Keratinocyte (primary cell): Measurements from ENCODE around the gene VWA3A. TPM values are rescaled to one million over a fixed set of nuclear protein-coding genes. Genes with fewer than 3 reads are reported as not detected.

Experiments used
- DNase-seq: peaks from one replicate; pipeline ENCODE4 v3.0.0-alpha.2; 2011; ENCODE audit warnings: low read depth, missing footprints, low spot score
- FAIRE-seq: peaks from 2 replicates; lab custom pipeline; 2011; peaks lifted over from hg19 to GRCh38; lab: Jason Lieb, UNC
- H2AFZ ChIP-seq: 2 replicates; pipeline ENCODE4 v1.6.0; 2012; ENCODE audit warnings: low read length, control low read depth, inconsistent platforms; ENCODE audit not compliant: control insufficient read depth
- H3K27ac ChIP-seq: 2 replicates; pipeline ENCODE4 v1.5.1; 2011; ENCODE audit warnings: low read length; ENCODE audit not compliant: control insufficient read depth, insufficient read depth
- H3K27me3 ChIP-seq: 3 replicates; pipeline ENCODE4 v1.6.0; 2011; ENCODE audit warnings: low read length; ENCODE audit not compliant: control insufficient read depth, insufficient read depth; ENCODE audit errors: extremely low read depth
- H3K36me3 ChIP-seq, 2 experiments: 2 replicates in 1 of 2; 3 replicates in 1 of 2; pipeline ENCODE4 v1.5.1; 2011; ENCODE audit warnings: low read length in 2 of 2, mild to moderate bottlenecking in 1 of 2; ENCODE audit not compliant: control insufficient read depth in 2 of 2, insufficient read depth in 2 of 2; ENCODE audit errors: extremely low read depth in 1 of 2
- H3K4me1 ChIP-seq: 3 replicates; pipeline ENCODE4 v1.5.1; 2011; ENCODE audit warnings: low read length; ENCODE audit not compliant: control insufficient read depth, insufficient read depth; ENCODE audit errors: extremely low read depth
- H3K4me2 ChIP-seq: 3 replicates; pipeline ENCODE4 v1.6.0; 2011; ENCODE audit warnings: low read depth, low read length; ENCODE audit not compliant: control insufficient read depth, insufficient read depth; ENCODE audit errors: extremely low read depth
- H3K4me3 ChIP-seq, 3 experiments: fragments of 200-600 bp in 1 of 3; sonication (generic) in 1 of 3; 2 replicates in 2 of 3; 3 replicates in 1 of 3; pipeline ENCODE4 v1.5.1; 2011 to 2016; ENCODE audit warnings: low read length in 3 of 3, mild to moderate bottlenecking in 3 of 3, control low read depth in 2 of 3, inconsistent platforms in 1 of 3, low read depth in 1 of 3, mixed read lengths in 1 of 3, mixed run types in 1 of 3, moderate library complexity in 1 of 3; ENCODE audit not compliant: control insufficient read depth in 2 of 3, insufficient read depth in 2 of 3; ENCODE audit errors: extremely low read depth in 1 of 3
- H3K79me2 ChIP-seq: 2 replicates; pipeline ENCODE4 v1.6.0; 2012; ENCODE audit warnings: low read length; ENCODE audit not compliant: control insufficient read depth, insufficient read depth
- H3K9ac ChIP-seq: 3 replicates; pipeline ENCODE4 v1.6.0; 2011; ENCODE audit warnings: low read length; ENCODE audit not compliant: control insufficient read depth, insufficient read depth; ENCODE audit errors: extremely low read depth
- H3K9me1 ChIP-seq: 3 replicates; pipeline ENCODE4 v1.6.0; 2011; ENCODE audit warnings: low read length; ENCODE audit not compliant: control insufficient read depth, insufficient read depth; ENCODE audit errors: extremely low read depth
- H3K9me3 ChIP-seq: 2 replicates; pipeline ENCODE4 v1.5.1; 2012; ENCODE audit warnings: low read depth, low read length; ENCODE audit not compliant: control insufficient read depth
- H4K20me1 ChIP-seq: 3 replicates; pipeline ENCODE4 v1.6.0; 2011; ENCODE audit warnings: low read length; ENCODE audit not compliant: control insufficient read depth, insufficient read depth; ENCODE audit errors: extremely low read depth
- CTCF ChIP-seq, 3 experiments: IDR thresholded peaks in 1 of 3; conservative IDR thresholded peaks in 1 of 3; optimal IDR thresholded peaks in 1 of 3; 2 replicates in 2 of 3; 3 replicates in 1 of 3; pipeline versions ENCODE3 to v1.5.1; 2011; ENCODE audit warnings: low read length in 3 of 3, mild to moderate bottlenecking in 3 of 3, moderate library complexity in 2 of 3, control low read depth in 1 of 3, inconsistent platforms in 1 of 3; ENCODE audit not compliant: insufficient read depth in 2 of 3; ENCODE audit errors: extremely low read depth in 1 of 3
- EZH2 ChIP-seq: IDR thresholded peaks from one replicate; pipeline ENCODE4 v1.6.1; 2012; ENCODE audit warnings: inconsistent platforms, mild to moderate bottlenecking, low read length, moderate library complexity
- dilution Hi-C: fragments of 300-500 bp; cut with MboI; formaldehyde crosslinking; loops from one replicate; pipeline ENCODE4 v1.7.0; 2020; ENCODE audit warnings: low sequenced_read_pairs; ENCODE audit not compliant: extremely low pct_ligation_motif_present
- polyA plus RNA-seq, 5 experiments: library from polyadenylated mRNA; depleted of rRNA in 3 of 5; stranded (reverse) in 3 of 5; stranded (forward) in 1 of 5; unstranded in 1 of 5; fragments of >200 nt; gene quantifications; 1 replicate in 1 of 5; 2 replicates in 3 of 5; 3 replicates in 1 of 5; pipeline versions ENCODE4 v1.2.1 to v1.2.3, GENCODE V29; 2011 to 2012; ENCODE audit warnings: missing spikeins in 2 of 5, low read depth in 1 of 5, low replicate concordance in 1 of 5

Gene VWA3A
- polyA plus RNA-seq, 1 donor (not counting 4 experiments of a cell fraction or from before 2014, with no cell fraction given), result 0.05 TPM

GRCh38 chr16:22116095-22116700 is 23.9 kb downstream of the VWA3A start:
- FAIRE-seq, result no peak

GRCh38 chr16:22117609-22118008 is 25.3 kb downstream of the VWA3A start:
- H3K9me1 ChIP-seq, result no peaks in the 10 kb centered on the region
- no peak overlapping the region for H2AFZ ChIP-seq
- no peaks in the 10 kb centered on the region for H3K9me3 ChIP-seq
- no peak overlapping the region for H3K4me2 ChIP-seq
- no peaks in the 10 kb centered on the region for H4K20me1 ChIP-seq
- no peak overlapping the region for H3K27ac ChIP-seq
- dilution Hi-C loops, result no loop called here
- no peaks in the 10 kb centered on the region for H3K79me2 ChIP-seq
- peaks cover 4% of the 10 kb centered on the region for H3K27me3 ChIP-seq
- H3K9ac ChIP-seq, result no peak overlapping the region
- TF ChIP-seq CTCF (optimal IDR thresholded peaks at IDR 0.05 in 1 of 3, IDR thresholded peaks at IDR 0.05 in 1 of 3, conservative IDR thresholded peaks at IDR 0.05 in 1 of 3; ENCODE audit: extremely low read depth in 1 of 3, insufficient read depth in 2 of 3, low read length in 3 of 3) (no peak), EZH2 (no peak)
- DNase-seq (no peak), FAIRE-seq (peak; percentile 57)
- peaks cover 2% of the 10 kb centered on the region for H3K4me1 ChIP-seq
- no peak overlapping the region for H3K4me3 ChIP-seq
- no peaks in the 10 kb centered on the region for H3K36me3 ChIP-seq

More at GRCh38 chr16:22116095-22116700, 23.9 kb downstream of the VWA3A start:
- no peaks in the 10 kb centered on the region for H4K20me1 ChIP-seq
- no peak overlapping the region for H3K27ac ChIP-seq
- peaks cover 2% of the 10 kb centered on the region for H3K4me1 ChIP-seq
- no peaks in the 10 kb centered on the region for H3K9me1 ChIP-seq
- no peak for TF ChIP-seq CTCF (optimal IDR thresholded peaks at IDR 0.05 in 1 of 3, IDR thresholded peaks at IDR 0.05 in 1 of 3, conservative IDR thresholded peaks at IDR 0.05 in 1 of 3; ENCODE audit: extremely low read depth in 1 of 3, insufficient read depth in 2 of 3, low read length in 3 of 3)
- H3K9ac ChIP-seq, result no peak overlapping the region
- no peaks in the 10 kb centered on the region for H3K9me3 ChIP-seq
- H3K4me3 ChIP-seq, result no peak overlapping the region
- DNase-seq, result no peak
- H2AFZ ChIP-seq, result no peak overlapping the region
- no peaks in the 10 kb centered on the region for H3K79me2 ChIP-seq
- dilution Hi-C loops, result no loop called here
- H3K27me3 ChIP-seq, result peaks cover 4% of the 10 kb centered on the region
- no peaks in the 10 kb centered on the region for H3K36me3 ChIP-seq
- H3K4me2 ChIP-seq, result no peak overlapping the region
